K562 (cell line): ENCODE results near the gene UBE2E2. TPM values are rescaled to one million over a fixed set of nuclear protein-coding genes. Genes with fewer than 3 reads are reported as not detected.

Experiments
- ATAC-seq: fragments of 200-7000 bp; cut with Tn5 transposase; 3 replicates; pipeline ENCODE4 v1.9.1; 2020; ENCODE audit warnings: moderate library complexity
- BruUV-seq: library from RNA; stranded (reverse); fragments of 400-500 nt; replicated peaks from 2 replicates; lab custom pipeline; 2021; lab: Mats Ljungman, UMichigan
- CTCF ChIA-PET: fragments of 300-600 bp; formaldehyde crosslinking; extraction: SDS; loops from one replicate; lab custom pipeline; 2021; ENCODE audit warnings: low intra/inter-chr PET ratio; lab: Yijun Ruan, JAX
- POLR2A ChIA-PET: fragments of 300-600, 350-650 bp; sonication (Branson Sonifier 250); formaldehyde crosslinking; extraction: SDS; loops from one replicate; lab custom pipeline; 2021; ENCODE audit warnings: antibody characterized with exemption, inconsistent platforms; lab: Yijun Ruan, JAX
- DNase-seq, 4 experiments: peaks; one replicate each; pipeline versions ENCODE4 v3.0.0 to v3.0.0-alpha.2; 2011 to 2018; ENCODE audit warnings: low spot score in 3 of 4, mixed read lengths in 3 of 4; ENCODE audit errors: extremely low read depth in 1 of 4
- FAIRE-seq: peaks from 2 replicates; lab custom pipeline; 2011; peaks lifted over from hg19 to GRCh38; lab: Jason Lieb, UNC
- H2AFZ ChIP-seq: 2 replicates; pipeline ENCODE4 v1.6.0; 2011; ENCODE audit warnings: low read depth, low read length, control low read depth, inconsistent platforms
- H3K27ac ChIP-seq: fragments of 200-600 bp; 3 replicates; pipeline ENCODE4 v1.8.0; 2011; ENCODE audit warnings: low read depth, mild to moderate bottlenecking, control low read depth, inconsistent platforms, low read length, moderate library complexity, mixed read lengths; ENCODE audit errors: extremely low read depth
- H3K27me3 ChIP-seq, 2 experiments: fragments of 300-600 bp in 1 of 2; 2 replicates in 1 of 2; 3 replicates in 1 of 2; pipeline versions ENCODE4 v1.6.0 to v1.8.0; 2011; ENCODE audit warnings: inconsistent platforms in 2 of 2, low read length in 2 of 2, mild to moderate bottlenecking in 1 of 2, mixed read lengths in 1 of 2, moderate library complexity in 1 of 2; ENCODE audit not compliant: control insufficient read depth in 2 of 2, insufficient read depth in 2 of 2
- H3K36me3 ChIP-seq: fragments of 300-600 bp; 3 replicates; pipeline ENCODE4 v1.8.0; 2011; ENCODE audit warnings: mild to moderate bottlenecking, low read length, inconsistent platforms; ENCODE audit not compliant: control insufficient read depth, insufficient read depth
- H3K4me1 ChIP-seq, 2 experiments: fragments of 200-600 bp in 1 of 2; replicated peaks in 1 of 2; 2 replicates in 1 of 2; 3 replicates in 1 of 2; pipeline versions ENCODE4 v1.5.1 to v1.8.0; 2011; ENCODE audit warnings: inconsistent platforms in 2 of 2, low read length in 2 of 2, mild to moderate bottlenecking in 1 of 2, mixed read lengths in 1 of 2, moderate library complexity in 1 of 2; ENCODE audit not compliant: control insufficient read depth in 2 of 2, insufficient read depth in 2 of 2
- H3K4me2 ChIP-seq: 2 replicates; pipeline ENCODE4 v1.6.1; 2011; ENCODE audit warnings: low read length, control low read depth, inconsistent platforms, mixed read lengths; ENCODE audit not compliant: insufficient read depth
- H3K4me3 ChIP-seq: fragments of 200-600 bp; sonication (generic), shearing (Covaris generic); 2 replicates; pipeline ENCODE4 v1.5.1; 2016; ENCODE audit warnings: control low read depth, inconsistent platforms
- H3K79me2 ChIP-seq: fragments of 200-600 bp; 3 replicates; pipeline ENCODE4 v1.8.0; 2011; ENCODE audit warnings: low read length, inconsistent platforms; ENCODE audit not compliant: control insufficient read depth, insufficient read depth
- H3K9ac ChIP-seq, 2 experiments: 2 replicates each; pipeline versions ENCODE4 v1.6.0 to v1.6.1; 2011; ENCODE audit warnings: low read depth in 2 of 2, low read length in 2 of 2, control low read depth in 1 of 2, inconsistent platforms in 1 of 2, mild to moderate bottlenecking in 1 of 2, mixed read lengths in 1 of 2; ENCODE audit not compliant: insufficient read depth in 1 of 2
- H3K9me1 ChIP-seq: one replicate; pipeline ENCODE4 v1.6.0; 2011; ENCODE audit warnings: inconsistent platforms, mild to moderate bottlenecking, low read length, moderate library complexity; ENCODE audit not compliant: control insufficient read depth, insufficient read depth
- H3K9me3 ChIP-seq: replicated peaks from 2 replicates; pipeline ENCODE4 v1.5.1; 2011; ENCODE audit warnings: low read depth, low read length, inconsistent platforms; ENCODE audit not compliant: control insufficient read depth, insufficient read depth
- H4K20me1 ChIP-seq: replicated peaks from 2 replicates; pipeline ENCODE4 v1.6.1; 2011; ENCODE audit warnings: low read length, inconsistent platforms, mixed read lengths; ENCODE audit not compliant: control insufficient read depth, insufficient read depth
- ELK3 ChIP-seq: fragments of 450-650 bp; formaldehyde crosslinking; IDR thresholded peaks from 2 replicates; pipeline ENCODE4 v1.4.0; 2020; ENCODE audit warnings: mild to moderate bottlenecking
- FIP1L1 ChIP-seq: fragments of 200-400 bp; formaldehyde crosslinking; IDR thresholded peaks from 2 replicates; pipeline ENCODE4 v1.6.1; 2018; ENCODE audit warnings: mild to moderate bottlenecking, low read depth, low read length; ENCODE audit not compliant: poor library complexity, severe bottlenecking
- FOXK1 ChIP-seq: sonication (generic); formaldehyde crosslinking; IDR thresholded peaks from 2 replicates; pipeline ENCODE4 v1.8.0; 2022; ENCODE audit warnings: missing genetic modification reagents, mild to moderate bottlenecking, borderline replicate concordance
- GTF2A2 ChIP-seq: IDR thresholded peaks from 2 replicates; pipeline ENCODE4 v1.6.1; 2016; ENCODE audit warnings: mild to moderate bottlenecking, missing genetic modification characterization, missing compliant biosample characterization
- MTA2 ChIP-seq: fragments of 450-650 bp; IDR thresholded peaks from 2 replicates; pipeline ENCODE4 v1.6.1; 2016; ENCODE audit warnings: low read depth
- NCOA1 ChIP-seq: fragments of 450-650 bp; IDR thresholded peaks from 2 replicates; pipeline ENCODE4 v1.6.1; 2016; ENCODE audit warnings: low read depth
- SREBF2 ChIP-seq: sonication (generic); formaldehyde crosslinking; IDR thresholded peaks from 2 replicates; pipeline ENCODE4 v1.4.0; 2020; ENCODE audit warnings: mild to moderate bottlenecking, missing genetic modification reagents
- TCFL5 ChIP-seq: fragments of 250-450 bp; sonication (Bioruptor Pico); conservative IDR thresholded peaks from 2 replicates; pipeline ENCODE4 v1.6.1; 2021; ENCODE audit warnings: mild to moderate bottlenecking, moderate library complexity, matching md5 sums
- WGBS: fragments of 100-300 bp; shearing (Covaris generic); methylation state at CpG from one replicate; pipeline ENCODE4 v1.1.6; 2016; ENCODE audit warnings: low coverage, mixed read lengths; ENCODE audit not compliant: insufficient coverage; ENCODE audit errors: missing lambda C conversion rate; 5-methylcytosine and 5-hydroxymethylcytosine counted together
- in situ Hi-C: fragments of 300-500 bp; cut with MboI; formaldehyde crosslinking; loops from 4 replicates; pipeline ENCODE4 v1.15.0; 2018; ENCODE audit warnings: inconsistent platforms, mixed read lengths
- intact Hi-C: fragments of 100-400 bp; cut with micrococcal nuclease; formaldehyde crosslinking; loops from 2 replicates; pipeline ENCODE4 v1.14.2; 2022
- polyA plus RNA-seq, 8 experiments: library from polyadenylated mRNA; depleted of rRNA in 4 of 8; stranded (reverse) in 5 of 8; unstranded in 3 of 8; fragments of >200 nt; fragmentation: Nextera tagmentation in 2 of 8; fragmentation: Illumina TruSeq in 1 of 8; extraction: Ambion mirVana in 2 of 8; extraction: Trizol in 1 of 8; gene quantifications; 2 replicates each; pipeline versions ENCODE4 v1.2.1 to v1.2.3, GENCODE V29; 2011 to 2014; ENCODE audit warnings: inconsistent platforms in 1 of 8, missing spikeins in 1 of 8
- total RNA-seq, 7 experiments: library from RNA; depleted of rRNA in 6 of 7; stranded (reverse); fragments of >200 nt in 6 of 7; fragmentation: Illumina TruSeq in 2 of 7; extraction: Trizol in 2 of 7; gene quantifications; 2 replicates each; pipeline versions ENCODE4 v1.2.1 to v1.2.3, GENCODE V29; 2011 to 2021; ENCODE audit warnings: low replicate concordance in 1 of 7
- TF ChIP-seq, protein P1 (sequence below): sonication (generic); formaldehyde crosslinking; IDR thresholded peaks from 2 replicates; pipeline ENCODE4 v1.8.1; 2023; ENCODE audit warnings: mild to moderate bottlenecking, missing genetic modification reagents

The UBE2E2 gene
- total and polyA plus RNA-seq, 9 of the 15 experiments (the other 6 are each of a cell fraction or from before 2014, with no cell fraction given) = 0.22 to 5.1 (median 1.9) TPM

- TF ChIP-seq ELK3 (CRISPR knock-in tag) (no peak), FOXK1 (no peak), TCFL5 (no peak), GTF2A2 (tag) (no peak), NCOA1 (no peak), SREBF2 (CRISPR knock-in tag) (no peak), MTA2 (no peak)
- TF ChIP-seq, protein P1, sequence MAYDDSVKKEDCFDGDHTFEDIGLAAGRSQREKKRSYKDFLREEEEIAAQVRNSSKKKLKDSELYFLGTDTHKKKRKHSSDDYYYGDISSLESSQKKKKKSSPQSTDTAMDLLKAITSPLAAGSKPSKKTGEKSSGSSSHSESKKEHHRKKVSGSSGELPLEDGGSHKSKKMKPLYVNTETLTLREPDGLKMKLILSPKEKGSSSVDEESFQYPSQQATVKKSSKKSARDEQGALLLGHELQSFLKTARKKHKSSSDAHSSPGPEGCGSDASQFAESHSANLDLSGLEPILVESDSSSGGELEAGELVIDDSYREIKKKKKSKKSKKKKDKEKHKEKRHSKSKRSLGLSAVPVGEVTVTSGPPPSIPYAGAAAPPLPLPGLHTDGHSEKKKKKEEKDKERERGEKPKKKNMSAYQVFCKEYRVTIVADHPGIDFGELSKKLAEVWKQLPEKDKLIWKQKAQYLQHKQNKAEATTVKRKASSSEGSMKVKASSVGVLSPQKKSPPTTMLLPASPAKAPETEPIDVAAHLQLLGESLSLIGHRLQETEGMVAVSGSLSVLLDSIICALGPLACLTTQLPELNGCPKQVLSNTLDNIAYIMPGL (CRISPR knock-in tag) = no peak
These were observed 69.7 kb downstream of the UBE2E2 start (continued) for GRCh38 chr3:23272820-23273219.

GRCh38 chr3:23275061-23275460 lies 71.9 kb downstream of the UBE2E2 start:
- Histone ChIP-seq H2AFZ (no peak overlapping the region), H3K9me1 (no peaks in the 10 kb centered on the region), H3K36me3 (no peaks in the 10 kb centered on the region), H3K4me2 (no peak overlapping the region), H3K9me3 (0 out of 2 replicates have a peak, but pooled peaks cover 1% of the 10 kb centered on the region), H4K20me1 (no peaks in the 10 kb centered on the region), H3K4me3 (no peak overlapping the region), H3K9ac (no peak overlapping the region), H3K27ac (no peak overlapping the region), H3K79me2 (no peaks in the 10 kb centered on the region), H3K4me1 (no peaks in the 10 kb centered on the region), H3K27me3 (no peaks in the 10 kb centered on the region)
- in situ Hi-C loops (no loop called here), intact Hi-C loops (no loop called here)
- ATAC-seq (no peak), FAIRE-seq (no peak), DNase-seq (no peak)
- ChIA-PET POLR2A (no interaction called here), CTCF (no interaction called here)
- BruUV-seq = no TSS peak
- TF ChIP-seq FIP1L1 = no peak
- WGBS = 0% methylated on average over 8 of the region's 8 CpGs
